Parietal lobe (tissue), 2 donors: Measurements from ENCODE around the gene ADAMTSL1. TPM values are rescaled to one million over a fixed set of nuclear protein-coding genes. Genes with fewer than 3 reads are reported as not detected.

Source experiments
- small RNA-seq: library from RNA; depleted of rRNA; stranded (forward); fragments of <200 nt; gene quantifications from one replicate; pipeline ENCODE3, GENCODE V24; 2014; ENCODE audit warnings: low replicate concordance
- total RNA-seq: library from RNA; depleted of rRNA; stranded (reverse); fragments of >200 nt; gene quantifications from one replicate; pipeline ENCODE4 v1.2.3, GENCODE V29; 2014

ADAMTSL1 gene
- 44.1 TPM for total RNA-seq

GRCh38 chr9:18473652-18474279 is at the start of gene ADAMTSL1:
TSS of gene ADAMTSL1 (plus strand) at chr9:18474153. CDS start at chr9:18474233, 80 bp downstream.

Small RNAs within 50 kb of the gene (small RNA-seq; reads per million reads assigned to genes)
- 0.21 reads per million for gene MIR3152
